A549 treated with Hydrocortisone at 1 μM for 4 hours (cell line): ENCODE results near the gene KCNJ18. TPM values are rescaled to one million over a fixed set of nuclear protein-coding genes. Genes with fewer than 3 reads are reported as not detected.

Source experiments
- total RNA-seq: library from RNA; stranded (reverse); fragments of 200-300 nt; extraction: Qiagen RNA extraction; gene quantifications from 5 replicates; pipeline ENCODE4 v1.2.3, GENCODE V29; 2022

Gene KCNJ18
- total RNA-seq, result 0.05 to 0.08 TPM (median 0.08 TPM) in 3 of 5 replicates, not detected in the others

DNA sequence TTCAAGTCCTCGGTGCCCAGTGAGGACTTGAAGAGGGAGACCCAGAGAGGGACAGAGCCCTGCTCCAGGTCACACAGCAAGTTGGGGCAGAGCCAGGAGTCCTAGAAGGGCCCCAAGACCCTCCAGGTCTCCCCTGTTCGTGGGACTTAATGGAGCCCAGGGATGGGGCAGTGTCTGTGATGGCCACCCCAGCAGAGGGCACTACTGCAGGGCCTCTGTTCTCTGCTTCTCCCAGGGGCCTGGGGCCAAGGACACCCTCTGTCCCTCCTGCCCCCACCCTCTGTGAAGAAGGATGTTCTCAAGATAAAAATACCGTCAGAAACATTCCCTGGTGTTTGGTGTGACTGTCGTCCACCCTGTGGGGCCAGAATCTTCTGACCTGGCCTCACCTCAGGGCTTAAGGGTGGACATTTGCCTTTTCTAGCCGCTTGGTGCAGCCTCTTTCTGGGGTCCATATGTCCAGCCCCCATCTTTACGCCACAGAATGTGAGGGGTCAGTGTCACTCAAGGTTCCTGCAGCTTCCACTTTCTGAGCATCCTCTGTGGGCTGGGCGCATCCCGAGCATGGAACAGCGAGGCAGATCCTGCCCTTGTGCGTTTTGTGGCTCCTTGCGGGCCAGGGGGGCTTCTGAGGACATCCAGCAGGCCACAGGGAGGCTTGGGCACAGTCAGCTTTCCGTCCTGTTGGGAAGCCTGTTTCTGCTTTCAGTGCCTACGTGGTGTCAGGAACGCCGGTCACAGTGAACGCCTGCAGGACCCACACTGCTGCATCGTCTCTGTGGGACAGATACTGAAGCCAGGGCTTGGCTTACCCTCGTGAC, at the start of gene KCNJ18:
KCNJ18 (plus strand) TSS at position 641 of the 821 bp plus-strand sequence. CDS start 10,264 bp downstream, outside the sequence.

